Activated CD4-positive, CD25-positive, alpha-beta regulatory T cell treated with anti-CD3 and anti-CD28 coated beads, Interleukin-2, amount 50 U/mL, for 72 hours (primary cell): Measurements from ENCODE around the gene BCL11B.

Source experiments
- DNase-seq: peaks from one replicate; pipeline ENCODE4 v3.0.0; 2021

BCL11B gene

DNA sequence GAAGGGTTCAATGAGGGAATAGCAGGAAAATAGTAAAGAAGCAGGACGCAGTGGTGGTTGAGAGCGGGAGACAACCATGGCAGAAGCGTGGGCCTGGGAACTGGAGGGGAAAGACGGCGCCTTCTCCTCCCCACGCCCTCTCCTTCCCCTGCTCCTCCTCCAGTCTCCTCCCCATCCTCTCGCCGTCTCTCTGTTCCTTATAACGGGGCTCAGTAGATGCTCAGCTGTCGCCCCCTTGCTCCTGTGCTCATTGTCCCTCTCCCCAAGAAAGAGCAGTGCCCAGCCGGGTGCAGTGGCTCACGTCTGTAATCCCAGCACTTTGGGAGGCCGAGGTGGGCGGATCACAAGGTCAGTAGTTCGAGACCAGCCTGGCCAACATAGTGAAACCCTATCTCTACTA lies 142.0 kb downstream of the BCL11B start:
- DNase-seq = no peak

DNA sequence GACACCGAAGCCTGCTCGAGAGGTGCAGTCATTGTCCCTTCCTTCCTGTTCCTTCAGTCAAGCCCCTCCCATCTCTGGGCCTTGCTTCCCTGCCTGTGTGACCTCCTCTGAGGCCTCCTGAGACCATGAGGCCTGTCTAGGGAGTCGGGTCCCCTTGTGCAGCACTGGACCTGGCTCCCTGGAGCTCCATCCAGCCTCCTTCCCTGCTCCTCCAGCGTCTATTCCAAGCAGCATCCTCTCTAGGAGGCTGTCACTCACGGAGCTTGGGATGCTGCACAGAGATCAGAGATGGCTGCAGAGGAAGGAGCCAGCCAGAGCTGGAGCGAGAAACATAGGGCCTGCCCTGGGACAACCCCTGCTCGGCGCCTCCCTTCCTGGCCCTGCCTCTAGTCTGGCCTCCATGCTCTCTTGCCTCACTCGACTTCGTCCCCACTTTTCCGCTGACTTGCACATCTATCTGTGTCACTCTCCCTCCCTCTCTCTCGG lies 142.7 kb downstream of the BCL11B start:
- no peak for DNase-seq

DNA sequence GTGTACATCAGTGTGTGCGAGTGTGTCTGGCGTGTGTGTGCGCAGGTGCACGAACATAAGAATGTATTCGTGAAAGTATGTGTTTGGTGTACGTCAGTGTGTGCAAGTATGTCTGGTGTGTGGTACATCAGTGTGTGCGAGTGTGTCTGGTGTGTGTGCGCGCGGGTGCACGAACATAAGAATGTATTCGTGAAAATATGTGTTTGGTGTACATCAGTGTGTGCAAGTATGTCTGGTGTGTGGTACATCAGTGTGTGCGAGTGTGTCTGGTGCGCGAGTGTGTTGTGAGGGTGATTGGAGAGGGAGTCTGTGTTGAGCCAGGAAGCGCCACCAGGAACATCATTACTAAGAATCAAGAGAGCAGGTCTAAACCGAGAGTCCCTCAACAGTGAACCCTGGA lies 143.8 kb downstream of the BCL11B start:
- DNase-seq = no peak

DNA sequence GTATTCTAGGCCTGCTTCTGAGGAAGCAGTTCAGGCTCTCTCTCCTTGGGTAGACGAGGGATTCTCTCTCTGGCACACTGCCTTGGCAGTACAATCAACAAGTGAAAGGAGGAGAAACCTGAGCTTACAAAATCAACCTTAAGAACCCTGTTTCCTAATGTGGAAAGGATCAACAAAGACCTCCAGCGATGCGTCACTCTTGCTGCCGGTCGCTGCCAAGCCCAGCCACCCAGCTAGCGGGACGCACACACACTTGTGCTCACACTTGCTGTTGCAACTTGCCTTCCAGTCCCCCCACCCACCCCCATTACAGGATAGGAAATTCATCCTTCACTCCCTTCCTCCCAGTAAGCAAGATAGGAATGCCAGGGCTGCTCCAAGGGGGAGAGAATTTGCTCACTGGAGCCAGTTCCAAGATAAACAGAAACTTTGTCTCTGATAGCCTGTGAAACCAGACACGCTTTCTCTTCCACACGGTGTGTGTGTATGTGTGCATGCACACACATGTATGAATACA lies 144.3 kb downstream of the BCL11B start:
- DNase-seq = no peak

DNA sequence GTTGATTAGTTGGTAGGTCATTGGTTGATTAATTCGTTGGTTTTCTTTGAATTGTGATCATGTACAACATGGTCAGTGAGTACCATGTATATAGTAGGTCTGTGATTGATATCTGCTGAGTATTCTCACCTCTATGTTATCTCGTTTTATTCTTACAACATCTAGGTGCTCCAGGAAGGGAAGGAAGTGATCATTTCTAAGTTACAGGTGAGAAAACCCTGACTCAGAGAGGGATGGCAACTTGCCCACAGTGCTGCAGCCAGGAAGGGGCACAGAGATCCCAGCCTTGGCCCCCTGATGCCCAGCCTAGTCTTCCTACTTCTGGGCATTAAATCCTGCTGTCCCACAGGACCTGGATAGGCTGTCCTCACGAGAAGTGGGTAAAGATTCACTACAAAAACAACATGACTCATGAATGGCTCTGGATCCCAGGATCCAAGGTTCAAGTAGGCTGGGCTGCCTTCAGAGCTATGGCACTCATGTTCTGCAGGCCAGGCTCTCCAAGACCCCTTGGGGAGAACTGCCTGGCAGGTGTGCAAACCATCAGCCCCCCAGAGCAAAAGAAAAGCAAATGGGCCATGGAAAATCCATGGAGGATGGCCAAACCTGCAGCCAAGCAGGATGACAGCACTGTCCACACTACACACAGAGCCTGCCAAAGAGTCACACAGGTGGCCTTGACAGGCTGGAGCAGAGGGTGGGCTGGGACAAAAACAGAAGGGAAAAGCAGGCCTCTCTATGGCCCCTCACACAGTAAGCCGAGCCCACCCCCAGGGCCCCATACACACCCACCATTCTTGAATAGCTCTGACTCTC lies 146.2 kb downstream of the BCL11B start:
- DNase-seq = no peak

DNA sequence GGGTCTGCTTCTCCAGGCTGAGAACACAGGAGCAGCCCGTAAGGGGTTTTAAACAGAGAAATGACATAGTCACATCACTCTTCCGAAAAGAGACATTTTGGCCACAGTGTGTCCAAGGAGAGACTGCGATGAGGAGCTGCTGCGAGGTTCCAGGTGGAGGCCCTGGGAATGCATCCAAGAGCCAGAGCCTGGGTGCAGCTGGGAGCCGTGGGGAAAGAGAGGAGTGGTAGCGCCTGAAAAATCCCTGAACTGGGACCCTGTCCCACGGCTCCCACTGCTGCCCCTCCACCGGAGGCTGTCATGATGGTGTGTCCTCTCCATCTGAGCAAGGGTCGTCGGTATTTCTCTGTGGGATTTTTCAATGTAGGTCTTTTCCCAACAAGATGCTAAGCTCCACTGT lies 146.9 kb downstream of the BCL11B start:
- no peak for DNase-seq

DNA sequence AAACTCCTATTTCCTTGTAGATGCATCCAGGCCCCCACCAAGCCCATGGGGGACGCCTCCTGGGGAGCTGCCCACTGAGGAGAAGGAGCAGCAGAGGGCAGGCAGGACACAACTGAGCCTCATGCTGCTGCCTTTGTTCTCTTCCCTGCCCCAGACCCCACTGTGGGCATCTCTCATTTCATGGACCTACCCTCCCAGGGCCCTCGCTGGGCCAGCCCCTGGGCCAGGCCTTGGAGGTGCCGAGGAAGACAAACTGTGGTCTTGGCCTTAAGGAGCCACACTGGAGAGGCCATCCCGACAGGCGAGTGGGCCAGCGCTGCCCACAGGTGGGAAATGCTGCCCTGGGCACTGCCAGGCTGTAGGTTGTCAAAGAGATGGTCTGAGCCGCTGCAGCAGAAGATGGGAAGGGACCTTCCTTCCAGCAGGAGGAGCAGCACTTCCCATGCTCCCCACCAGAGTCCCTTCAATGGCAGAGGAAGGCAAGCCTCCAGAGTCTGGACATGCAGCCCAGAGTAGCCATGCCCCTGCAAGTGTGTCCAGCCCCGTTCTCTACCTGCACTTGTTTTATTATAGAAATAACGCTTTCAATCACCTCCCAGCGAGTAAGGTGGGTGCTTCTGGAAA lies 147.4 kb downstream of the BCL11B start:
- no peak for DNase-seq

DNA sequence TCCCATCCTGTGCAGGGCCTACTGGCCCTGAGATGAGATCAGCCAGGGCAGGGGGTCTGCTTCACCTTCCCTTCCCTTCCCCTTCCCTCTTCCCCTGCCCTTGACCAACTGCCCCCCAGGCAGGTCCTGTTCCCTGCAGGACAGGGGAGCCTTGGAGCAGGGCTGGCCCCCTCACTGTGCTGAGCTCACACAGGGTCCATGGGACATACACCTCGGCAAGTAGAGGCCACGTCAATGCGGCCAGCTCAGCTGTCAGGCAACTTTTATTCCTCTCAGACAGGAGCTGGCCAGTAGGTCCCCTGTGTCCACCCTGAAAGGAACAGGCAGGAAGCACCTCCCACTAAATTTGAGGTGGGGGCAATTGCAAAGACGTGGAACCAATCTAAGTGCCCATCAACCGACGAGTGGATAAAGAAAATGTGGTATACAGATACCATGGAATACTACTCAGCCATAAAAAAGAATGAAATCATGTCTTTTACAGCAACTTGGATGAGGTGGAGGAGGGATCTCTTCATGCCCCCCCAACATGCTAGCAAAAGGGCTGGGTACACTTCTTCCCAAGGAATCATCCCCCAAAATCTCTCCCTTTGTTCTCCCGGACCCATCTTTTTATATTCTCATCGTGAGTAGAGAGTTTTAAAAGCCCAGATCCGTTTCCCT lies 148.7 kb downstream of the BCL11B start:
- DNase-seq = no peak

DNA sequence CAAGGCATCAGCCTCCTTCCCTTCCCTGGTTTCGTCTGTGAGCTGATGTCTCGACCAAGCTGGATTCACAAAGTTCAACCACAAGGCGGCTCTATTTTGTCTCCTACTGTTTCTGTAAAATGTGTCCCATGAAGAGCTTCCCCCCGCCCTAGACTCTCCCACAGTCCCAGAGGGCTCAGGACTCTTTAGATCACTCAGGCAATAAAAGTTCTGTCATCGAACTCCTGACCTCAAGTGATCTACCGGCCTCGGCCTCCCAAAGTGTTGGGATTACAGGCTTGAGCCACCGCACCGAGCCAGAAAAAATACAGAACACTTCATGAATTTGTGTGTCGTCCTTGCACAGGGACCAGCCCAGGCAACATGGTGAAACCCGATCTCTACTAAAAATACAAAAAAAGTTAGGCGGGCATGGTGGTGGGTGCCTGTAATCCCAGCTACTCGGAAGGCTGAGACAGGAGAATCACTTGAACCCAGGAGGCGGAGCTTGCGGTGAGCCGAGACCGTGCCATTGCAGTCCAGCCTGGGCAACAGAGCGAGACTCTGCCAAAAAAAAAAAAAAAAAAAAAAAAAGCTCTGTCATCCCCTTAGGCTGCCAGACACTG lies 149.4 kb downstream of the BCL11B start:
- DNase-seq = no peak

DNA sequence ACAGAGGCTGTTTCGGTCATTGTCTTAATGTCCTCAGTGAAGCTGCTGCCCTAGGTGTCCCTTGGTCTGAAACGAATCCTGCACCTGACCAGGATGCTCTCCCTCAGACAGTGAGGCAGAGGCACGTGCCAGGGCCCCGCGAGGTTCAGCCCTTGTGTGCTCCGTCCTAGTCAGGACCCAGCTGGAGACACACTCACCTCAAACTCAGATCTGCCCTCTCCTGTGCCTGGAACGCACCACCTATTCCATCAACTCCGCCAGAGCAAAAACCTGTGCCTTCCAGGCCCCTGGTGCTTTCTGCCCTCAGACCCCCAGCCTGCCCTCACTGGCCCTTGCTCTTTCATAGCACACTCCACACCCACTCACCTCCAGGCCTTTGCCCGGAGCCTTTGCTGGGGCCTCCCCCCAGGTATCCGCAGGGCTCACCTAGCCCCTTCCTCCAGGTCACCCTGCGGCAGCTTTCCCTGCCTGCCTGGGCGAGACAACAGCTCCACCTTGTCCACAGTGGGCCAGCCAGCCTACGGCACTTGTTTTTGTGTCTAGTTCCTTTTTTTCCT lies 150.6 kb downstream of the BCL11B start:
- no peak for DNase-seq

DNA sequence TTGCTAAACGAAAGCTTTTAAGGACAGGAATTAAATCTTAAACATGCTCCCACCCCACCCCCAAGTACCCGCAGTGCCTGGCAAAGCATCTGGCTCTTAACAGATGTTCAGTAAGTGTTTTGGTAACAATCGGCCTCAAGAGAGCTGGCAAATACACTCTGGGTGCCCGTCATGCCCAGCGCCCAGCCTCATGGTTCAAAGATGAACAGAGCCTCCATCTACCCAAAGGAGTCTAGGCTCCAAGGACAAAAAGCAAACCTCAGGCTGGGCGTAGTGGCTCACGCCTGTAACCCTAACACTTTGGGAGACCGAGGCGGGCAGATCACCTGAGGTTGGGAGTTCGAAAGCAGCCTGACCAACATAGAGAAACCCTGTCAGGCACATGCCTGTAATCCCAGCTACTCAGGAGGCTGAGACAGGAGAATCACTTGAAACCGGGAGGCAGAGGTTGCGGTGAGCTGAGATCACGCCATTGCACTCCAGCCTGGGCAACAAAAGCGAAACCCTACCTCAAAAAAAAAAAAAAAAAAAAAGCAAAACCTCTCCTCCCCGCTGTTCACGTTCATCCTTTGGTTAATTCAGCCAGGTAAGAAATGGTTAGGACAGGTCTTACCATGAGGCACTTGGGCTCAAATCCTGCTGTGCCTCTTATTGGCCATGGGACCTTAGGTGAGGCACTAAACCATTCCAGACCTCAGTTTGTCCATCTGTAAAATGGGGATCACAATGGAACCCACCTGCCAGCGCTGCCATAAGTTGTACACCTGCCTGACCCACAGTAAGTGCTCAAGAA lies 151.3 kb downstream of the BCL11B start:
- DNase-seq = no peak

DNA sequence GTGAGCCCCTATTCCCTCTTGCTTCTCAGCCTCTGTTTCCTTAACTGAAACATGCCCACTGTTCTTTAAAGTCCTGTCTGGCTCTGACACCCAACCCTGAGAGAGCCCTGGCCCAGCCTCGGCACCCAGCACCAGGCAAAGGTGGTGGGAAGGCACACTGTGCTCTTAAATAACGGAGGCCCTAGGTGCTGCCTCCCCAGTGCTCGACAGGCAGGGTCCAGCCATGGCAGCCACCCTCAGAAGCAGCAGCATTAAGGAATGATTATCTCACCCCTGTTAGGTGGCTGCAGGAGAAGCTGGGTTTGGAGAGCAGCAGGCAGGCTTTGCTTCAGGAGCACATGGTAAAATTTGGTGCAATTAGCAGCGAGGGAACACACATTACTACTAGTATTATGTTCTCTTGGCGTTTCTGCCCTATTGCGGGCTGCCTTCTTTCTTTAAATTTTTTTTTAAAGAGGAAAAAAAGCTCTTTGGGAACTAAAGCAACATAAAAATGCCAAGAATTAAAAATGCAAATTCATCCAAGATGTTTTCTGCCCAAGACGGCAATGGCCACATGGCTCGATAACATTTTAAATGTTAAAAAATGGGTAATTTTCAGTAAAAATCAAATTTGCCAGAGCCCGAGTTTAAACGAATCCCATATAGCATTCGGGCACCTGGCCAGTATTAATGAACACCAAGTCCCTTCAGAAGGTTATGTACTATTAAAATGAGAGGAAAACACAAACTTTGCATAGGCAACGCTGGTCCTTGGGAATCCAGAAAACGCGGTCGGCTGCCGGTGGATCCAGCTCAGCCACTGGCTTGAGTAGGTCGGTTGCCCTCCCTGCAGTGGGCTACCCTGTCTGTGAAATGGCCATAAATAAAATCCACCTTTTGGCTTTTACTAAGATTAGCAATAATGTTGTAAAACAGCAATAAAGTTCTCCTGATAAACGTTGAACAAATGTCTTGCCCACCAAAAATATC lies 152.2 kb downstream of the BCL11B start:
- no peak for DNase-seq
